Brain microvascular endothelial cell (primary cell): ENCODE results near the gene TCF19.
A peak's percentile ranks its signal among the peaks of the same experiment; 100 is the strongest.

Experiments
- DNase-seq: peaks from one replicate; pipeline ENCODE4 v3.0.0-alpha.2; 2020
- H3K27ac ChIP-seq: fragments of 250-450 bp; sonication (Bioruptor Pico); 2 replicates; pipeline ENCODE4 v1.5.1; 2020; ENCODE audit warnings: mild to moderate bottlenecking, moderate library complexity
- H3K27me3 ChIP-seq: fragments of 250-450 bp; sonication (Bioruptor Pico); replicated peaks from 2 replicates; pipeline ENCODE4 v1.5.1; 2020; ENCODE audit warnings: mild to moderate bottlenecking
- H3K36me3 ChIP-seq: fragments of 250-450 bp; sonication (Bioruptor Pico); replicated peaks from 2 replicates; pipeline ENCODE4 v1.5.1; 2020; ENCODE audit warnings: mild to moderate bottlenecking
- H3K4me3 ChIP-seq: 2 replicates; pipeline ENCODE4 v1.5.1; 2011; ENCODE audit warnings: low read depth, mild to moderate bottlenecking, control low read depth, low read length, moderate library complexity
- CTCF ChIP-seq: IDR thresholded peaks from 2 replicates; pipeline ENCODE4 v1.5.1; 2011; ENCODE audit warnings: low read depth, mild to moderate bottlenecking, moderate library complexity, low read length, control low read depth, inconsistent platforms; ENCODE audit errors: missing control alignments
- in situ Hi-C: cut with HindIII; loops from 2 replicates; pipeline ENCODE4 v1.10.0; 2017; ENCODE audit warnings: low sequenced_read_pairs, low pct_ligation_motif_present

The TCF19 gene

DNA sequence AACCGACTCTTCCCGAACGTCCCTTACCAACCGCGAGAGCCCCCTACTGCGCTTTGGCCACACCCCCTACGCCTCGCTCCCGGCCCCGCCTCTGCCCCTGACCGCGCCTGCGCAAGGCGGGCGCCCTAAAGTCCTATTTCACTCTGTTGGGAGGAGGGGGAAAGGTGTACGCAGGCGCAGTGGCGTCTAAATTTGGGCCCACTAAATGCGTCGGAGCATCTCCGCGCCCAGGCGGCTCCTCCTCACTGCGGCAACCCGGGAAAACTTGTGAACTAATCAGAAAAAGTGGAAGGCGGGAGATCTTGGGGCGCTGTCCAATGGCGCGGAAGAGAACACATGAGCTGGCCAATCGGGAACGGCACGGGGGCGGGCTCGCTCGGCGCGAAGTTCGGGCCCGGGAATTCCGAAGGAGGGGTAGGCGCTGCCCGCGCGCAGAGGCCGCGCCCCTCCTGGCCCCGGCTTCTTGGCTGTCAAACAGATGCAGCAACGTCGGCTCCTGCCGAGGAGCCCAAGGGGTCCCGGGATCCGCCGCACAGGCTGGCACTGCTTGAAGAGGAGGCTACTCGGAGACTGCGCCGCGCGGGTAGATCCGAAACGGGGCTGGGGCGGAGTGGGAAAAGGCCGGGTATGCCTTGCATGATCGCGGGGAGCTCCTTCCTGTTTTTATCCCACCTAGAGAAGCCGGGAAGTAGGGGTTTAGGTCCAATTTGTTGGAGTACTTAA lies at the start of gene TCF19:
Gene TCF19, plus strand, starts transcription at position 450 of the 723 bp plus-strand sequence. CDS start 881 bp downstream, outside the sequence.
- no peak for TF ChIP-seq CTCF
- Histone ChIP-seq H3K27ac (peak within 1 kb of the TSS; percentile 18), H3K36me3 (no peaks in the 10 kb centered on the region), H3K27me3 (no peaks in the 10 kb centered on the region), H3K4me3 (peak within 1 kb of the TSS; percentile 82)
- DNase-seq: peak; percentile 99
- in situ Hi-C loops: no loop called here

DNA sequence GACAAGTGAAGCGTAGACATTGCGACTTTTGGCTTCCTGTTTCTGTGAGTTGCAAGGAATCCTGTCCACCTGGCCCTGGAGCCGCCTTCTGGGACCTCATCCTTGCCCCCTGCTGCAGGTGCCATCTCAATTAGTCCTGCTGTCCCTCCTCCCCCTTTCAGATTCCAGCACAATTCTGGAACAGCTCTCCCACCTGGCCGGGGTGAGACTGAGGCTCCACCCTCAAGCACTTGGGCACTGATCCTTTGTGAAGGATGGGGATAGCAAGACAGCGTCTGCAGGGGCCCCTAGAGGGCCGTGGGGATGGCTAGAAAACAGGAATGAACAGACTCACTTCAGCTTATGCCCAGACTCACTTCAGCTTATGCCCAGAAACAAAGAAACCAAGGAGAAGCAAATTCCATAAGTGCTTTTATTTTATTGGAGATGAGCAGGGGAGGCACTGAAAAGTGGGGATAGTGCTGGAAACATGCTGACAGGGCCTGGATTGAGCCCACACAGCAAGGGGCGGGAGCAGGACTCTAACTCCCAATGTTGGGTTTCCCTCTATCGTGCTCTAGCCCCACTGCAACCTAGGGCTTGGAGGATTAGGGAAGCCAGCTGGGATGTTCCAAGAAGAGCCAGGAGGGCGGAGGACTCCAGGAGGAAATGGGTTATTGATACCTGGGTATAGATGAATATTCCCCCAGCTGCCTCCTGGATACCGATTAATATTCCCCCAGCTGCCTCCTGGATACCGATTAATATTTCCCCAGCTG lies 47.4 kb upstream of the TCF19 start:
- in situ Hi-C loops: no loop called here
- H3K36me3 ChIP-seq: no peaks in the 10 kb centered on the region
- no peak overlapping the region for H3K27ac ChIP-seq
- DNase-seq: no peak
- no peak for TF ChIP-seq CTCF
- peaks cover 9% of the 10 kb centered on the region for H3K27me3 ChIP-seq
- no peak overlapping the region for H3K4me3 ChIP-seq

DNA sequence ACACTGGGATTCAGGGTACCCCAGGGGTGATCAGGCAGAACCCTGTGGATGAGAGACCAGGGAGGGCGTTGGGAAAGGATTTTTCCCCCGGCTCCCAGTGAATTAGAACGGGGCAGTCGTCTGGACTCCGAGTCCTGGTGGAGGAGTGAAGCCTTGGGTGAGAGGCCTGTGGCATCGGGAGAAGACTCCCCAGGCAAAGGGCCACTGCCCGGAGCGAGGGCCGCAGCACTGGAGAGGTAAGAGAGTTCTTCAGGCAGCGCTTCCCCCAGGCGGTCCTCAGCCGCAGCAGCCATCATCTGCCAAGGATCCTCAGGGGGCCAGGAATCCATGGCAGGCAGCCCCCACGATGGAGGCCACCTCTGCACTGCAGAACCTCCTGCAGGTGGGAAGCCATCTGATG lies 46.7 kb upstream of the TCF19 start:
- H3K4me3 ChIP-seq: no peak overlapping the region
- no peak overlapping the region for H3K27ac ChIP-seq
- DNase-seq: no peak
- no peaks in the 10 kb centered on the region for H3K36me3 ChIP-seq
- in situ Hi-C loops: no loop called here
- TF ChIP-seq CTCF: no peak
- H3K27me3 ChIP-seq: peaks cover 9% of the 10 kb centered on the region

DNA sequence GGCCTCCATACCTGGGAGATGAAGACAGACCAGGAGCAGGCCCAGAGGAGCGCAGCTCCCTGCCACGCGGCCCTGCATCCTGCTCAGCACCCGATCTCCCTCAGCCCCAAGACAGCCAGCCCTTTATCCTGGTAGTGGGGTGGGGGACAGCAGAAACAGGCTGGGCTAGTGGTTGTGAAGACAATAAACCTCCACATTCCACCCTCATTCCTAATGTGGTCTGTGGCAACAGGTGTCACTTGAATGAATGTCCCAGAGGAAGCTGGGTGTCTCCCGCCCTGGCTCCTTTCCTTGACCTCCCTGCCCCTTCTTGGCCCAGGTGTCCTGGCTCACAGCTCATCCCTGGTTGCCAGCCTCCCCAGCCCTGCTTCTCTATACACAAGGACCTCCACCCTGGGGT lies 45.9 kb upstream of the TCF19 start, which contains the start of gene C6orf15:
Gene C6orf15, minus strand, starts transcription at position 98 of the 400 bp plus-strand sequence. Its CDS starts 20 bp downstream, at position 78.
- TF ChIP-seq CTCF: no peak
- no peak for DNase-seq
- Histone ChIP-seq H3K27ac (no peak within 1 kb of the TSS), H3K4me3 (no peak within 1 kb of the TSS), H3K36me3 (no peaks in the 10 kb centered on the region), H3K27me3 (peaks cover 9% of the 10 kb centered on the region)
- in situ Hi-C loops: no loop called here

- TF ChIP-seq CTCF: no peak
- no peak for DNase-seq
- in situ Hi-C loops: no loop called here
- Histone ChIP-seq H3K4me3 (no peak overlapping the region), H3K27me3 (peaks cover 9% of the 10 kb centered on the region), H3K36me3 (no peaks in the 10 kb centered on the region), H3K27ac (peak overlapping the region; percentile 57)
Measured at GRCh38 chr6:31113861-31114540, 44.4 kb upstream of the TCF19 start.
